Suprapubic skin (tissue), 4 donors: Measurements from ENCODE around the gene ZGLP1. TPM values are rescaled to one million over a fixed set of nuclear protein-coding genes. Genes with fewer than 3 reads are reported as not detected.

Source experiments
- DNase-seq, 2 donors: peaks; one replicate each; pipeline ENCODE4 v3.0.0-alpha.2; 2019; ENCODE audit warnings: low spot score in 2 of 2
- H3K27ac ChIP-seq: fragments of 200-600 bp; sonication (generic); one replicate; pipeline ENCODE4 v1.5.1; 2019
- H3K27me3 ChIP-seq: fragments of 200-600 bp; sonication (generic); one replicate; pipeline ENCODE4 v1.5.1; 2019
- H3K36me3 ChIP-seq: fragments of 200-600 bp; sonication (generic); one replicate; pipeline ENCODE4 v1.5.1; 2019
- H3K4me1 ChIP-seq: fragments of 200-600 bp; sonication (generic); one replicate; pipeline ENCODE4 v1.5.1; 2019
- H3K4me3 ChIP-seq: fragments of 200-600 bp; sonication (generic); one replicate; pipeline ENCODE4 v1.5.1; 2019; ENCODE audit warnings: mild to moderate bottlenecking
- H3K9me3 ChIP-seq: fragments of 200-600 bp; sonication (generic); one replicate; pipeline ENCODE4 v1.5.1; 2019
- EP300 ChIP-seq: sonication (generic); formaldehyde crosslinking; IDR thresholded peaks from one replicate; pipeline ENCODE4 v1.6.1; 2017; ENCODE audit warnings: antibody characterized with exemption
- POLR2A ChIP-seq, 2 donors: fragments of 450-650 bp; IDR thresholded peaks; one replicate each; pipeline ENCODE4 v1.6.1; 2017; ENCODE audit warnings: antibody characterized with exemption in 2 of 2, mild to moderate bottlenecking in 2 of 2, moderate library complexity in 2 of 2
- POLR2AphosphoS5 ChIP-seq, 3 donors: sonication (generic); formaldehyde crosslinking; IDR thresholded peaks; one replicate each; pipeline ENCODE4 v1.6.1; 2017; ENCODE audit warnings: antibody characterized with exemption in 3 of 3
- WGBS: methylation state at CpG from one replicate; pipeline ENCODE4 v1.1.5; 2018; 5-methylcytosine and 5-hydroxymethylcytosine counted together
- total RNA-seq, 4 donors: library from RNA; depleted of rRNA; stranded (reverse); fragments of >200 nt; gene quantifications; one replicate each; pipeline ENCODE4 v1.1.0, GENCODE V29; 2016
- TF ChIP-seq, protein P1 (sequence below), 2 donors: fragments of 200-600 bp in 1 of 2; fragments of 450-650 bp in 1 of 2; sonication (generic) in 1 of 2; IDR thresholded peaks; one replicate each; pipeline ENCODE4 v1.5.1; 2016 to 2019; ENCODE audit warnings: antibody characterized with exemption in 2 of 2, mild to moderate bottlenecking in 1 of 2, moderate library complexity in 1 of 2

The ZGLP1 gene
- total RNA-seq, 4 donors from 2014 or later: 1.4 to 7.2 (median 2.9) TPM

- H3K27me3 ChIP-seq: no peaks in the 10 kb centered on the region
- TF ChIP-seq, protein P1, sequence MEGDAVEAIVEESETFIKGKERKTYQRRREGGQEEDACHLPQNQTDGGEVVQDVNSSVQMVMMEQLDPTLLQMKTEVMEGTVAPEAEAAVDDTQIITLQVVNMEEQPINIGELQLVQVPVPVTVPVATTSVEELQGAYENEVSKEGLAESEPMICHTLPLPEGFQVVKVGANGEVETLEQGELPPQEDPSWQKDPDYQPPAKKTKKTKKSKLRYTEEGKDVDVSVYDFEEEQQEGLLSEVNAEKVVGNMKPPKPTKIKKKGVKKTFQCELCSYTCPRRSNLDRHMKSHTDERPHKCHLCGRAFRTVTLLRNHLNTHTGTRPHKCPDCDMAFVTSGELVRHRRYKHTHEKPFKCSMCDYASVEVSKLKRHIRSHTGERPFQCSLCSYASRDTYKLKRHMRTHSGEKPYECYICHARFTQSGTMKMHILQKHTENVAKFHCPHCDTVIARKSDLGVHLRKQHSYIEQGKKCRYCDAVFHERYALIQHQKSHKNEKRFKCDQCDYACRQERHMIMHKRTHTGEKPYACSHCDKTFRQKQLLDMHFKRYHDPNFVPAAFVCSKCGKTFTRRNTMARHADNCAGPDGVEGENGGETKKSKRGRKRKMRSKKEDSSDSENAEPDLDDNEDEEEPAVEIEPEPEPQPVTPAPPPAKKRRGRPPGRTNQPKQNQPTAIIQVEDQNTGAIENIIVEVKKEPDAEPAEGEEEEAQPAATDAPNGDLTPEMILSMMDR (IDR thresholded peaks at IDR 0.05): no peak
- no peak for TF ChIP-seq POLR2A (IDR thresholded peaks at IDR 0.05)
- TF ChIP-seq POLR2AphosphoS5 (IDR thresholded peaks at IDR 0.05): no peak
- TF ChIP-seq EP300: no peak
- 88% methylated on average over 16 of the region's 19 CpGs for WGBS
- H3K4me1 ChIP-seq: no peaks in the 10 kb centered on the region
- no peak for DNase-seq
- peaks cover 98% of the 10 kb centered on the region for H3K36me3 ChIP-seq
- H3K9me3 ChIP-seq: no peaks in the 10 kb centered on the region
- H3K27ac ChIP-seq: no peak overlapping the region
- H3K4me3 ChIP-seq: no peak overlapping the region
Measured at GRCh38 chr19:10321874-10322835, 12.5 kb upstream of the ZGLP1 start.

DNA sequence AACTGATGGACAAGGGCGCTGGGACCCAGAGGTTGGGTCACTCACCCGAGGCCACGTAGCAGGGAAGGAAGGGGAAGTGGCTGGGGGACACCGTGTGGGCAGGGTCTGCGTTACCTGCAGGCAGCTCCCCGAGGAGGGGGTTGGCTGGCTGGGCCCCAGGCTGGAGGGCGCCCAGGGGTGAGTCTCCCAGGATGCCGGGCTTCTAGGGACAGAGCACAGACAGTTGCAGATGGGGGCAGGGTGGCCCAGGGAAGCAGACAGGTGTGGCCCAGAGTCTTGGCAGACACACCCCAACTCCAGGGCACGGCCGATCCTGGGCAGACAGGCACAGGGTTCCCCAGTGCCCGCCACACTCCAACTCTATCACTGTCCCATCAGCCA, 11.8 kb upstream of the ZGLP1 start:
- H3K4me1 ChIP-seq: no peaks in the 10 kb centered on the region
- H3K4me3 ChIP-seq: no peak overlapping the region
- TF ChIP-seq POLR2A (IDR thresholded peaks at IDR 0.05): no peak
- TF ChIP-seq, protein P1 (IDR thresholded peaks at IDR 0.05): no peak
- no peak overlapping the region for H3K27ac ChIP-seq
- no peaks in the 10 kb centered on the region for H3K27me3 ChIP-seq
- H3K9me3 ChIP-seq: no peaks in the 10 kb centered on the region
- DNase-seq: no peak
- 88% methylated on average over 10 of the region's 11 CpGs for WGBS
- peaks cover 96% of the 10 kb centered on the region for H3K36me3 ChIP-seq

- H3K27ac ChIP-seq: no peak overlapping the region
- WGBS: 90% methylated on average over 11 of the region's 32 CpGs
- peaks cover 5% of the 10 kb centered on the region for H3K4me1 ChIP-seq
- peaks cover 90% of the 10 kb centered on the region for H3K36me3 ChIP-seq
- TF ChIP-seq EP300 (no peak), POLR2A (IDR thresholded peaks at IDR 0.05) (no peak), POLR2AphosphoS5 (IDR thresholded peaks at IDR 0.05) (no peak)
- TF ChIP-seq, protein P1 (IDR thresholded peaks at IDR 0.05): no peak
- H3K9me3 ChIP-seq: no peaks in the 10 kb centered on the region
- H3K27me3 ChIP-seq: no peaks in the 10 kb centered on the region
- H3K4me3 ChIP-seq: no peak overlapping the region
- DNase-seq: no peak
Measured at GRCh38 chr19:10320602-10321416, 11.2 kb upstream of the ZGLP1 start.

DNA sequence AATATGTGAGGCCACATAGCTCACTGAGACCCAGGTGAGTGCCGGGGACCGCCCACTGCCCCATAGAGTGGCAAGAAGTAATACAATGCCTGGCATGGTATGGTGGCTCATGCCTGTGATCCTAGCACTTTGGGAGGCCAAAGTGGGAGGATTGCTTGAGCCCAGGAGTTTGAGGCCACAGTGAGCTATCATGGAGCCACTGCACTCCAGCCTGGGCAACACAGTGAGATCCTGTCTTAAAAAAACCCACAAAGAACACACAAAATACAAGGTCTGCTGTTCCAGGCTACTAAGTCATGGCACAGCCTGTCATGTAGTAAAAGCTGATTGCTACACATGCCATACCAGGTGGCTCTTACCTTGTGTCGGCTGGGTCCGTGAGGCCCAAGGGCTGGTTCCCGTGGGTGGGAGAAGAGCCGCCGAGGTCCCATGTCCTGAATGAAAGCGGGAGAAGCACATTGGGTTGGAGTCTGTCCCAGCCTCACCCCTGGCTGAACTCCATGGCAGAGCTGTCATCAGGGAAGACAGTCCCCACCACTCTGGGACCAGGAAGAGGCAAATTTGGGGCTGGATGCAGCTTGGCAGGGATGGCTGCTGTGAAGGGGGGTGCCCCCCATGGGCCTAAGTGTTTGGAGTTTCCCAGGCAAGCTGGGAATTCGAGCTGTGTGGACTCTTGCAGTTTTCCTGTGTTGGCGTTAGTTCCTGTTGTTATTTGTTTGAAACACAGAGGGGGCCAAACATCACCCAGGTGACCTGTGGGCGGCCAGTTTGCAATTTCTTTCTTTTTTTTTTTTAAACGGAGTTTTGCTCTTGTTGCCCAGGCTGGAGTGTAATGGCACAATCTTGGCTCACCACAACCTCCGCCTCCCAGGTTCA, 9.4 kb upstream of the ZGLP1 start:
- Histone ChIP-seq H3K36me3 (peaks cover 72% of the 10 kb centered on the region), H3K27me3 (no peaks in the 10 kb centered on the region), H3K4me1 (peaks cover 15% of the 10 kb centered on the region), H3K27ac (no peak overlapping the region), H3K4me3 (no peak overlapping the region), H3K9me3 (no peaks in the 10 kb centered on the region)
- DNase-seq: no peak
- 92% methylated on average over 13 of the region's 13 CpGs for WGBS
- TF ChIP-seq POLR2AphosphoS5 (IDR thresholded peaks at IDR 0.05) (no peak), POLR2A (IDR thresholded peaks at IDR 0.05) (no peak), EP300 (no peak)
- TF ChIP-seq, protein P1 (IDR thresholded peaks at IDR 0.05): no peak
